ENCODE data around the gene GPALPP1.
"Not testable (repeated sequence)": the region's sequence is repeated elsewhere in the genome, so short reads cannot be mapped to it uniquely, and the experiment has no call there.

GPALPP1 gene

DNA sequence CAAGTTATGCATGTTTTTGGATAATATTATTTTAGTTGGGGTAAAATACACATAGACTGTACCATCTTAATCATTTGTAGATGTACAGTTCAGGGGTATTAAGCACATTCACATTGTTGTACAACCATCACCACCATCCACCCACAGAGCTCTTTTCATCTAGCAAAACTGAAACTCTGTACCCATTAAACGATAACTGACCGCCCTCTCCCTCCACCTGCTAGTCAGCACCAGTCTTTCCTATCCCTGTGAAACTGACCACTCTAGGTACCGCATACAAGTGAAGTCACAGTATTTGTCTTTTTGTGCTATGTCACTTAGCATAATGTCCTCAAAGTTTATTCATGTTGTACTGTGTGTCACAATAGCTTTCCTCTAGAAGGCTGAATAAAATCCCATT, 70.7 kb downstream of the GPALPP1 start:
- in situ Hi-C loops (cut with MboI; ENCODE audit: low sequenced_read_pairs) = no loop called here

DNA sequence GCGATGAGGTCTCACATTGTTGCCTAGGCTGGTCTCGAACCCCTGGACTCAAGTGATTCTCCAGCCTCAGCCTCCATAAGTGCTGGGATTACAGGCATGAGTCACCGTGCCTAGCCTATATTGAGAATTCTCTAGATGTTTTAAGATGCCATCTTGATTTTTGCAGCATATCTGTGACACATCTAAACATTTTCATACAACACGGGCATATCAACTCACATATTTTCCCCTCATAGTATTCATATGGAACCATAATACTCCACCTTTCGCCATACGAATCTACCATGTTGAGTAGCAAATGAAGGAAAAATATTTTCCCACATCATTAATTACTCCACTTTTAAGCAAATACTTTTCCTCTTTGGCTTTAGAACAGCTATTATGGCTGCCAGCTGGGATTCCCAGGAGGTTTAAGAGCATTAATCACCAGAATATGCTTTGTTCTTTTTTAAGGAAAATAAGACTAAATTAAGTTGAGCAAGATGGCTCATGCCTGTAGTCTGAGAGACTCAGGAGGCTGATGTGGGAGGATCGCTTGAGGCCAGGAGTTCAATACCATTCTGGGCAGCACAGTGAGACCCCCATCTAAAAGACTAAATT, 74.0 kb downstream of the GPALPP1 start:
- in situ Hi-C loops (cut with MboI; ENCODE audit: low sequenced_read_pairs) = no loop called here

DNA sequence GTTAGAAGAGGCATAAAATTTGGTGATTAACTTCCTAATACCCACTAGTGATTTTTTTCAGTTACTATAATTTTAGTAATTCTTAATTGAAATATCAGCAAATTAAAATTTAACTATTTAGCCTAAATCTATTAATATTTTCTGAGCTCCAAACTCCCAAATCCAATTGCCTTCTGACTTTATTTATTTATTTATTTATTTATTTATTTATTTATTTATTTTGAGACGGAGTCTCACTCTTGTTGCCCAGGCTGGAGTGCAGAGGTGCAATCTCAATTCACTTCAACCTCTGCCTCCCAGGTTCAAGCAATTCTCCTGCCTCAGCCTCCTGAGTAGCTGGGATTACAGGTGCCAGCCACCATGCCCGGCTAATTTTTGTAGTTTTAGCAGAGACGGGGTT, 74.6 kb downstream of the GPALPP1 start:
- in situ Hi-C loops (cut with MboI; ENCODE audit: low sequenced_read_pairs) = not testable (repeated sequence)

DNA sequence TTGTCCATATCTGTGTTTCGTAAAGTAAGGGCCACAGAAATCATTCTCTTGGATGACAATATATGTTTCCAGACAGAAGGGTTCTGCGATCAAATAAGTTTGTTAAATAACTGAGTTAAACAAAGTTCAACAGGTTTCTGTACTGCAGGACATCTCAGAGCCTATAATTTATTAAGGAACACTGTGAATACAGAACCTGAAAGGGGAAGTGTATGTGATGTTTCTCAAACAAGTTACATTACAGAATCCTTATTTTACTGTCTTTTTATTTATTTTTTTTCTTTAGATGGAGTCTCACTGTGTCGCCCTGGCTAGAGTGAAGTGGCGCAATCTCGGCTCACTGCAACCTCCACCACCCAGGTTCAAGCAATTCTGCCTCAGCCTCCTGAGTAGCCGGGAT, 75.6 kb downstream of the GPALPP1 start:
- in situ Hi-C loops (cut with MboI; ENCODE audit: low sequenced_read_pairs) = no loop called here

DNA sequence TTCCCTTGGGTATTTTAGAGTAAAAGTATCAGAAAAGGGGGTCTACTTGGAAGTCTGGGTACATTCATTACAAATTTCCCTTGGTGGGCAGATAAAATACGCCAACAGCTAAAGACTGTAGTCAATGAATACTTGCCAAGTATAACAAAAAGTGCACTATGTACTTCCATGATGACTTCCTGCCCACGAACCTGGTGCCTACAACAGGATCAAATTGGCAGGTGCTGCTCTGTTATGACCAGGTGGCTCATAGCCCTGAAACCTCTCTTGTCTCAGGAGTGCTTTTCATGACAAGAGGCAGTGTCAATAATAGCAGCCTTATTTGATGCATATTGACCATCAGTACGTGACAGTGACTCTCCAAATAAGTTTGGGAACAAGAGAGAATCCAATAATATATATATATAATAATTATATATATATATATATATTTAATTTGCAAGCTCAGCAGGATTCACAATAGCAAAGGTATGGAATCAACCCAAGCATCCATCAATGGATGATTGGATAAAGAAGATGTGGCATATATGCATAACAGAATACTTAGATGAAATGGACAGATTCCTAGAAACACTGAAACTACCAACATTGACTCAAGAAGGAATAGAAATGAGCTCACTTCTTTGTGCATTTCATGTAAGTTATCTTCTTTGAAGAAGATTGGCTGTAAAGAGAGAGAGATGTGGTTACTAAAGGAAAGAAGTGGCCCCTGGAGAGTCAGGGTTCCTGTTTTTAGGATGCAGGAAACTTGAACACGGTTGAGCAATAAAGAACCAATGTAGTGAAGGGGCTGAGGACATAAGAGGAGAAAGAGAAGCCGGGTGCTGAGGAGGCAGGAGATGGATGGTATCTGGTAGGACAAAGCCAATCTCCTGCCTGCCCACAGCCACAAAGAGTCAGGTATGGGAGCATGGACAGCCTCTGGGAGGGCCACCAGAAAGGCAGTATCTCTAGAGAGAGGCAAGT, 79.0 kb downstream of the GPALPP1 start:
- in situ Hi-C loops (cut with MboI; ENCODE audit: low sequenced_read_pairs) = no loop called here

DNA sequence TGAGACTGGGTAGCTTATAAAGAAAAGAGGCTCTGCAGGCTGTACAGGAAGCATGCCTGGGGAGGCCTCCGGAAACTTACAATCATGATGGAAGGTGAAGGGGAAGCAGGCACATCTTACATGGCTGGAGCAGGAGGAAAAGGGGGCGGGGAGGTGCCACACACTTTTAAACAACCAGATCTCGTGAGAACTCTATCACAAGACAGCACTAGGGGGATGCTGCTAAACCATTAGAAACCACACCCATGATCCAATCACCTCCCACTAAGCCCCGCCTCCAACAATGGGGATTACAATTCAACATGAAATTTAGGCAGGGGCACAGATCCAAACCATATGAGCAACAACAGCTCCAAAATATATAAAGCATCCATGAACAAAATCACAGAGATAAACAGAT, 84.5 kb downstream of the GPALPP1 start:
- in situ Hi-C loops (cut with MboI; ENCODE audit: low sequenced_read_pairs) = no loop called here

DNA sequence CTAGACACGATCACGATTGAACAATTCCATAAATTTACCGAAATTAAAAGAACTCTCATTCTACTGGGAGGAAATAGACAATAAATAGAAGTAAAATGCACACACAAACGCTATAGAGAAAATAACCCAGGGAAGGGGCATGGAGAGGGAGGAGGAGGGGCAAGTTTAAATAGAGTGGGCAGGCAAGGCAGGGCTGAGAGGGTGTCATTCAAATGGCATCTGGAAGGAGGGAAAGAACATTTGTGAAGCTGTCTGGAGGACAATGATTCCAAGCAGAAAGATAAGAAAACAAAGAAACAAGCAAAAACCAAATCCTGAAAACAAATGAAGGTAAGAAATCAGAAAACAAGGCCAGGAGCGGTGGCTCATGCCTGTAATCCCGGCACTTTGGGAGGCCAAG, 85.4 kb downstream of the GPALPP1 start:
- in situ Hi-C loops (cut with MboI; ENCODE audit: low sequenced_read_pairs) = no loop called here

DNA sequence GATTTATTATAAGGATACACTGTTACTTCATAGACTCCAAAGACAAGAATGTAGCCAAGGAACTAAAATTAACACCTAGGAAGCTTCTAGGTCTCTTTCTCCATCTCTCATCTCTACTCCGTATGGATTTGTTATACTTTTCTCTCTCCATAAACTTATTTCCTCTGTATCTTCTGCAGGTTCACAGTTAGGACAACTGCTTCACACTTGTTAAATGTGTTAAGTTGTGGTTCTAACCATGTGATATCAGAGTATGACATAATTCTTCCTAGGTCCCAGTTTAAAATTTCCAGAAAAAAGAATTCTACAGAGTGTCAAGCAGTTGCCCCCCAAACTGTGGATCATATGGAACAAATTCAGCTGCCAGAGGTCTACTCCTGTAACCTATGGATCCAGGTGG, 88.7 kb downstream of the GPALPP1 start:
- in situ Hi-C loops (cut with MboI; ENCODE audit: low sequenced_read_pairs) = no loop called here

All from hTERT RPE-1 (cell line).